Esophagus muscularis mucosa (tissue), 4 donors: ENCODE data around the gene ADGRA1. TPM values are rescaled to one million over a fixed set of nuclear protein-coding genes. Genes with fewer than 3 reads are reported as not detected.
"Not testable (repeated sequence)": the region's sequence is repeated elsewhere in the genome, so short reads cannot be mapped to it uniquely, and the experiment has no call there.

Experiments used
- DNase-seq: peaks from one replicate; pipeline ENCODE4 v3.0.0-alpha.2; 2017; ENCODE audit errors: extremely low spot score
- H3K27ac ChIP-seq, 4 donors: fragments of 200-600 bp; sonication (generic); replicated peaks in 1 of 4; 1 replicate in 3 of 4; 2 replicates in 1 of 4; pipeline ENCODE4 v1.5.1; 2016 to 2019; ENCODE audit warnings: mild to moderate bottlenecking in 1 of 4
- H3K27me3 ChIP-seq, 4 donors: fragments of 200-600 bp; sonication (generic); one replicate each; pipeline versions ENCODE4 v1.5.1 to v1.6.0; 2016 to 2019
- H3K36me3 ChIP-seq, 4 donors: fragments of 200-600 bp; sonication (generic); one replicate each; pipeline ENCODE4 v1.5.1; 2016 to 2019
- H3K4me1 ChIP-seq, 4 donors: fragments of 200-600 bp; sonication (generic); one replicate each; pipeline ENCODE4 v1.5.1; 2016 to 2019
- H3K4me3 ChIP-seq, 4 donors: fragments of 200-600 bp; sonication (generic); 1 replicate in 2 of 4; 2 replicates in 2 of 4; pipeline ENCODE4 v1.5.1; 2016 to 2019; ENCODE audit warnings: mild to moderate bottlenecking in 4 of 4, moderate library complexity in 1 of 4
- H3K9me3 ChIP-seq, 4 donors: fragments of 200-600 bp; sonication (generic); 1 replicate in 3 of 4; 2 replicates in 1 of 4; pipeline ENCODE4 v1.5.1; 2016 to 2019
- EP300 ChIP-seq: sonication (generic); formaldehyde crosslinking; IDR thresholded peaks from one replicate; pipeline ENCODE4 v1.6.1; 2017; ENCODE audit warnings: antibody characterized with exemption
- POLR2A ChIP-seq: fragments of 450-650 bp; IDR thresholded peaks from one replicate; pipeline ENCODE4 v1.6.1; 2017; ENCODE audit warnings: antibody characterized with exemption, moderate library complexity, mild to moderate bottlenecking, low read depth
- POLR2AphosphoS5 ChIP-seq, 2 donors: sonication (generic); formaldehyde crosslinking; IDR thresholded peaks; one replicate each; pipeline ENCODE4 v1.6.1; 2017; ENCODE audit warnings: antibody characterized with exemption in 2 of 2
- WGBS: methylation state at CpG from one replicate; pipeline ENCODE4 v1.1.5; 2018; 5-methylcytosine and 5-hydroxymethylcytosine counted together
- intact Hi-C: fragments of 100-400 bp; cut with DNase I; formaldehyde crosslinking; loops from one replicate; pipeline ENCODE4 v1.15.1; 2023
- total RNA-seq, 4 donors: library from RNA; depleted of rRNA; stranded (reverse); fragments of >200 nt; gene quantifications; one replicate each; pipeline versions ENCODE4 v1.1.0 to v1.2.1, GENCODE V29; 2016
- TF ChIP-seq, protein P1 (sequence below), 3 experiments: fragments of 200-600 bp in 2 of 3; fragments of 450-650 bp in 1 of 3; sonication (generic) in 2 of 3; IDR thresholded peaks; one replicate each; pipeline ENCODE4 v1.5.1; 2017 to 2019; ENCODE audit warnings: antibody characterized with exemption in 3 of 3, mild to moderate bottlenecking in 2 of 3, moderate library complexity in 1 of 3

ADGRA1 gene
- total RNA-seq, 4 donors from 2014 or later = under 0.01 to 0.06 TPM; not detected in 2

DNA sequence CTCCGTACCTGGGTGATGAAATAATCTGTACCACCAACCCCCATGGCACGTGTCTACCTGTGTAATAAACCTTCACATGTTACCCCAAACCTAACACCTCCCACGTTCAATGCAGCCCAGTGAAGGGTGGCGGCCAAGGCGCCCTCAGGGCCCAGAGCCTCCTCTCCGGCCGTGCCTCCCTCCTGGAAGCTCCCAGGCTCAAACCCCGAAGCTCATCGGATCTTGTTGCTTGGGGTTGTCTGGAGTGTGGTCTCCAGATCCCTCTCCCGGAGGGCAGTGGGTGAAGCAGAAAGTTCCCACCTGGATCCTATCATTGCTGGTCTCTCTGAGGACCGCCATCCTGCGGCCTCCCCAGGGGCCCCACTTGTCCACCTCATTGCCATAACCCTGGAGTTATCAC lies 62.9 kb downstream of the ADGRA1 start:
- no peaks in the 10 kb centered on the region for H3K36me3 ChIP-seq
- intact Hi-C loops = no loop called here
- no peak overlapping the region for H3K27ac ChIP-seq
- no peak for DNase-seq
- peaks cover 0 to 19% (median 6%) of the 10 kb centered on the region in 4 donors for H3K9me3 ChIP-seq
- peaks cover 0 to 52% (median 0%) of the 10 kb centered on the region in 4 donors for H3K27me3 ChIP-seq
- no peaks in the 10 kb centered on the region for H3K4me1 ChIP-seq
- TF ChIP-seq POLR2AphosphoS5 (IDR thresholded peaks at IDR 0.05) = no peak
- TF ChIP-seq, protein P1, sequence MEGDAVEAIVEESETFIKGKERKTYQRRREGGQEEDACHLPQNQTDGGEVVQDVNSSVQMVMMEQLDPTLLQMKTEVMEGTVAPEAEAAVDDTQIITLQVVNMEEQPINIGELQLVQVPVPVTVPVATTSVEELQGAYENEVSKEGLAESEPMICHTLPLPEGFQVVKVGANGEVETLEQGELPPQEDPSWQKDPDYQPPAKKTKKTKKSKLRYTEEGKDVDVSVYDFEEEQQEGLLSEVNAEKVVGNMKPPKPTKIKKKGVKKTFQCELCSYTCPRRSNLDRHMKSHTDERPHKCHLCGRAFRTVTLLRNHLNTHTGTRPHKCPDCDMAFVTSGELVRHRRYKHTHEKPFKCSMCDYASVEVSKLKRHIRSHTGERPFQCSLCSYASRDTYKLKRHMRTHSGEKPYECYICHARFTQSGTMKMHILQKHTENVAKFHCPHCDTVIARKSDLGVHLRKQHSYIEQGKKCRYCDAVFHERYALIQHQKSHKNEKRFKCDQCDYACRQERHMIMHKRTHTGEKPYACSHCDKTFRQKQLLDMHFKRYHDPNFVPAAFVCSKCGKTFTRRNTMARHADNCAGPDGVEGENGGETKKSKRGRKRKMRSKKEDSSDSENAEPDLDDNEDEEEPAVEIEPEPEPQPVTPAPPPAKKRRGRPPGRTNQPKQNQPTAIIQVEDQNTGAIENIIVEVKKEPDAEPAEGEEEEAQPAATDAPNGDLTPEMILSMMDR (IDR thresholded peaks at IDR 0.05) = no peak
- no peak for TF ChIP-seq EP300
- no peak for TF ChIP-seq POLR2A
- 79% methylated on average over 12 of the region's 12 CpGs for WGBS
- H3K4me3 ChIP-seq = no peak overlapping the region

DNA sequence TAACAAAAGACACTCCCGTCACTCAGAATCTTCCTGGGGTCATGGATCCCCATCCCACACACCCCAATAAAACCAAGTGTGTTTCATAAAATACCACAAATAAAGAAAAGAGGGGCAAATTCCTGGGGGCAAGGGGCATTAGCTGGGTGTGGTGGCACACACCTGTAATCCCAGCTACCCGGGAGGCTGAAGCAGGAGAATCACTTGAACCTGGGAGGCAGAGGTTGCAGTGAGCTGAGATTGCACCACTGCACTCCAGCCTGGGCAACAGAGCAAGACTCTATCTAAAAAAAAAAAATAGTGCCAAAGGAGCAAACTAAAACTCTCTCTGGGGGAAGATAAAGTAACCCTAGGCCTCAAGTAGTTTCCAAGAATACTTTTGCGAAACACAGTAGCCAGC lies 63.3 kb downstream of the ADGRA1 start:
- H3K4me3 ChIP-seq, H3K36me3 ChIP-seq, H3K4me1 ChIP-seq, H3K27ac ChIP-seq, DNase-seq, intact Hi-C loops: not testable (repeated sequence)
- Histone ChIP-seq H3K27me3 (peaks cover 0 to 49% (median 0%) of the 10 kb centered on the region in 4 donors), H3K9me3 (peaks cover 0 to 19% (median 6%) of the 10 kb centered on the region in 4 donors)
- 96% methylated on average over 3 of the region's 3 CpGs for WGBS

DNA sequence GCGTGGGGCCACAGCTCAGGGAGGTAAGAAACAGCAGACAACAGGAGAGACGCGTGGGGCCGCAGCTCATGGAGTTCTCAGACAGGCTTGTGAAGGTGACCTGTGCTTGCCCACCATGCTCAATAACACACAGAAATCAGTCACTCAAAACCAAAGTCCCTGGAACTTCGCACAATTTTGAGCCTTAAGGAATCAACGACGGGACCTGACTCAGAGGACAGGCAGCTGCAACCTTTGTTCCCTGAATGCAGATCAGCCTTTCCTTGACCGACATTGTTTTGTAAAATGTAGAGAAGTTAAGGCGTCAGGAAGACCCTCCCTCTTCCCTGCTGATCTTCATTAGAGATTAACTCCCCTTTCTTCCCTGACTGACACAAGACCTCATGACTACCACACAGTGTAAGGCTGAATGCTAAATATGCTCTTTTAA lies 63.8 kb downstream of the ADGRA1 start:
- WGBS = 38% methylated on average over 9 of the region's 9 CpGs
- TF ChIP-seq POLR2AphosphoS5 (IDR thresholded peaks at IDR 0.05) = no peak
- no peak for TF ChIP-seq POLR2A
- Histone ChIP-seq H3K4me1 (no peaks in the 10 kb centered on the region), H3K27me3 (peaks cover 0 to 46% (median 0%) of the 10 kb centered on the region in 4 donors), H3K27ac (no peak overlapping the region), H3K4me3 (no peak overlapping the region), H3K36me3 (no peaks in the 10 kb centered on the region), H3K9me3 (peaks cover 0 to 19% (median 6%) of the 10 kb centered on the region in 4 donors)
- no peak for DNase-seq
- intact Hi-C loops = no loop called here

DNA sequence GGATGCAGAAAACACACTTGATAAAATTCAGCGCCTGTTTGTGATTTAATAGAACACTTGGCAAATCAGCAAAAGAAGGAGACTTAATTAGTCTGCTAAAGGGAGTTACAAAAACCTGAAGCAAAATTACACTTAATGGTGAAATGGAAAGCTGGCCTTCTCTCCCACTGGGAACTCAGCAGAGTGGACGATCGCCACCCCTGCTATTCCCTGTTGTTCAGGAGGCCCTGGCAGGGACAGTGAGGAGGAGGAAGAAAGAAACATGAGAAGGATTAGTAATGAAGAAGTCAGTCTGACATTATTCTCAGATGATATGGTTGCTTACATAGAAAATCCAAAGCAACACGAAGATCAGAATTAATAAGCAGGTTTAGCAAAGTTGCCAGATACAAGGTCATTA lies 66.7 kb downstream of the ADGRA1 start:
- WGBS = 80% methylated on average over 4 of the region's 4 CpGs
- intact Hi-C loops = no loop called here
- H3K4me3 ChIP-seq = no peak overlapping the region
- H3K4me1 ChIP-seq = peaks cover 0 to 7% (median 2%) of the 10 kb centered on the region in 4 donors
- DNase-seq = no peak
- H3K36me3 ChIP-seq = no peaks in the 10 kb centered on the region
- peaks cover 0 to 32% (median 0%) of the 10 kb centered on the region in 4 donors for H3K27me3 ChIP-seq
- H3K27ac ChIP-seq = no peak overlapping the region
- no peaks in the 10 kb centered on the region for H3K9me3 ChIP-seq
- TF ChIP-seq POLR2A (no peak), EP300 (no peak), POLR2AphosphoS5 (IDR thresholded peaks at IDR 0.05) (no peak)
- TF ChIP-seq, protein P1 (IDR thresholded peaks at IDR 0.05) = no peak

DNA sequence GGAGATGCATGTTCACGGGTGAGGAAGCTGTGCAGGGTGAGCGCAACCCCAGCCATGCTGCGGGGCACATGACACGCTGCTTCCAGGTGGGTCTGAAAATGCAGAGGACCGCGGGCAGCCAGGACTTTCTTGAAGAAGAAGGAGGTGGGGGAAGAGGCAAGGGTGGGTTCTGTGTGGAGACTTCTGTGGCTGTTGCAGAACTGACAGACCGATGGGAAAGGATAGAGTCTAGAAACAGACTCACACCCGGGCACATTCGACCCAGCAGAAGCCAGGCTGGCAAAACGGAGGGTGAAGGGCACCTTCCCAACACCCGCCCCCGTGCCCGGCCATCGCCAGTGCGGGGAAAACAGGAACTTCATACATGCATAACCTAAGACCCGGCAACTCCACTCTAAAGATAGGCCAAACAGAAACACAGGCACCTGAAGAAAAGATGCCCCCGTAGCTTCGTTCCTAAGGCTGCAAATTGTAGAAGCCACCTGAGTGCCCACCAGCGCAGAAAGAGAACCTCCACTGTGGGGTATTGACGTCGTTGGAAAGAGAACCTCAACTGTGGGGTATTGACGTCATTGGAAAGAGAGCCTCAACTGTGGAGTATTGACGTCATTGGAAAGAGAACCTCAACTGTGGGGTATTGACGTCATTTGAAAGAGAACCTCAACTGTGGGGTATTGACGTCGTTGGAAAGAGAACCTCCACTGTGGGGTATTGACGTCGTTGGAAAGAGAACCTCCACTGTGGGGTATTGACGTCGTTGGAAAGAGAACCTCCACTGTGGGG lies 67.5 kb downstream of the ADGRA1 start:
- Histone ChIP-seq H3K4me1 (peaks cover 0 to 14% (median 6%) of the 10 kb centered on the region in 4 donors), H3K36me3 (no peaks in the 10 kb centered on the region), H3K4me3 (no peak overlapping the region), H3K27ac (no peak overlapping the region), H3K27me3 (peaks cover 0 to 33% (median 0%) of the 10 kb centered on the region in 4 donors), H3K9me3 (no peaks in the 10 kb centered on the region)
- DNase-seq = no peak
- no peak for TF ChIP-seq POLR2A
- TF ChIP-seq EP300 = no peak
- TF ChIP-seq, protein P1 (IDR thresholded peaks at IDR 0.05) = no peak
- TF ChIP-seq POLR2AphosphoS5 (IDR thresholded peaks at IDR 0.05) = no peak
- WGBS = 84% methylated on average over 30 of the region's 30 CpGs
- intact Hi-C loops = no loop called here
